T-helper 22 cell (primary cell): ENCODE results near the gene PTPRA.
"Not testable (repeated sequence)": the region's sequence is repeated elsewhere in the genome, so short reads cannot be mapped to it uniquely, and the experiment has no call there.

Source experiments
- DNase-seq: peaks from one replicate; pipeline ENCODE4 v3.0.0-alpha.2; 2020; ENCODE audit warnings: low read depth

Gene PTPRA

GRCh38 chr20:2888224-2888955 lies 15.1 kb downstream of the PTPRA start:
- no peak for DNase-seq

DNA sequence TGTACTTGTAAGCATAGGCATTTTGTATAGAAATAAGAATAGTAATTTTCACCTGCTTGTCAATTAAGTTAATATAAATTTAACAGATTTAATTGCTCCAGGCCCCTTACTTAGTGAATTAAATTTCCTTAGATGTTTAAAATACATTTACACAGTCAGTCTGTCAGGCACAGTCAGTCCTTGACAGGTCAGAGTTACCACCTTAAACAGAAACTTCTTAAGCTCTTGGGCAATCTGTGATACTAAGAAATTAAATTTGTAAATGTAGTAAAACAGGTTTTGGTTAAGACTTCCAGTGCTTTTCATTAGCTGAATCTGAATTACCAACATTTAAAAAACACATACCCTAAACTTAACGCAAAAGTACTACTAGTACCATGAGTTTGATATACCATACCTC lies 15.9 kb downstream of the PTPRA start:
- DNase-seq: no peak

DNA sequence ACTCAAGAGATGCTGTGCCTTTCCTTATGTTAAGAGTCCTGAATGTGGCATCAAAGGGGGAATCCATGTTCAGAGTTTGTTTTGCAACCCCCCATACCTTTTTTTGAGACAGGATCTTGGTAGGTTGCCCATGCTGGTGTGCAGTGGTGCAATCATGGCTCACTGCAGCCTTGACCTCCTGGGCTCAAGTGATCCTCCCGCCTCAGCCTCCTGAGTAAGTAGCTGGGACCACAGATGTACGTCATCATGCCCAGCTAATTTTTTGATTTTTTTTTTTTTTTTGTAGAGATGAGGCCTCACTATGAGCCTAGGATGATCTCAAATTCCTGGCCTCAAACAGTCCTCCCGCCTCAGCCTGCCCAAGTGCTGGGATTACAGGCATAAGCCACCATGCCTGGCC lies 16.5 kb downstream of the PTPRA start:
- DNase-seq: no peak

DNA sequence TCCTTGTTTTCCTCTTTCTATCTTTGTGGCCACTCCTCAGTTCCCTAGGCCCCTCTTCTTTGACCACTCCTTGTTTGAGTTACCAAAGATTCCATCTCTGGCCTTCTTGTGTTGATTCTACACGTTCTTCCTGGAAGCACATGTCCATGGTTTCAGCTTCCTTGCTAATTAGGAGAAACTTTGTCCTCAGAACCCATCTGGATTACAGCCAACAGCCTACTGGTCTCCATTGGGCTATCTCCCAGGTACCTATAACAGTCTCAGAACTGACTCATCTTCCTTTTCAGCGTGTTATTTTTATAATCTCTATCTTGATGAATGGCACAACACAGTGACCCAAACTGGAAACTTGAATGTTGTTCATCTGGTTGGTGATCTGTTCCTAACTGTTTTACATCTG lies 17.5 kb downstream of the PTPRA start:
- no peak for DNase-seq

GRCh38 chr20:2891343-2891742 lies 18.1 kb downstream of the PTPRA start:
- no peak for DNase-seq

DNA sequence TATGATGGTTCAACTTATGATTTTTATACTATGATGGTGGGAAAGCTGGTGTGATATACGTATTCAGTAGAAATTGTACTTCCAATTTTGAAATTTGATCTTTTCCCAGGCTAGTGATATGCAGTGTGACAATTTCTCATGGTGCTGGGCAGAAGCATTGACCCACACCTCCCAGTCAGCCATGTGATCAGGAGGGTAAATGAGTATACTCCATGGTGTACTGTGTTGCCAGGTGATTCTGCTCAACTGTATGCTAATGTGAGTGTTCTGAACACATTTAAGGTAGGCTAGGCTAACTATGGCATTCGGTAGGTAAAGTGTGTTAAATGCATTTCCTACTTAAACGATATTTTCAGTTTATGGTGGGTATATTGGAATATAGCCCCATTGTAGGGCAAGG lies 19.1 kb downstream of the PTPRA start:
- DNase-seq: no peak

- no peak for DNase-seq
Measured at GRCh38 chr20:2894221-2894620, 20.9 kb downstream of the PTPRA start.

DNA sequence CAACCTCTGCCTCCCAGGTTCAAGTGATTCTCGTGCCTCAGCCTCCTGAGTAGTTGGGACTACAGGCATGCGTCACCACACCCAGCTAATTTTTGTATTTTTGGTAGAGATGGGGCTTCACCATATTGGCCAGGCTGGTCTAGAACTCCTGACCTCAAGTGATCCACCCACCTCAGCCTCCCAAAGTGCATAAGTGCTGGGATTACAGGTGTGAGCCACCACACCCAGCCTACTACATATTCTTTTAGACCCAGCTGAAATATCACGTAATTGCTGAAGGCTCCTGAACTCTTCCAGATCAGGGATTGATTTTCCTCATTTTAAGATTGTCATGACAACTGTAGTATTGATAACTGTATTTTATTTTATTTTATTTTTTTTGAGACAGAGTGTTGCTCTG lies 21.9 kb downstream of the PTPRA start:
- DNase-seq: not testable (repeated sequence)

DNA sequence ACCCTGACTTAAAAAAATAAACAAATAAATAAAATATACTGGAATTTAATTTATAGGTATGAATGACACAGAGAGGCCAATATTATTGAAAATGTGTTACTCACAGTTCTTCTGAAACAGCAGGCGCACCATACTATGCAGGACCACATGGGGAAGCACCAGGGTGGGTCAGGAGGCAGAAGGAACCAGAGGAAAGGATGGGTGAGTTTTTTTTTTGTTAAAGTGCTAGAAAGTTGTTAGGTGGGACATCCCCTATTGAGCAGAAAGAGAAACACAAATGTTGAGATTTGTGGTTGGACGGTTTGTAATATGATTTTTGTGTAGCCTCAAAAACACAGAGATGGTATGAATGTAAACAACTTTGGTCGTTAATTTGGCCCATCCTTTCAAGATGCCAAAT lies 26.0 kb downstream of the PTPRA start:
- no peak for DNase-seq

DNA sequence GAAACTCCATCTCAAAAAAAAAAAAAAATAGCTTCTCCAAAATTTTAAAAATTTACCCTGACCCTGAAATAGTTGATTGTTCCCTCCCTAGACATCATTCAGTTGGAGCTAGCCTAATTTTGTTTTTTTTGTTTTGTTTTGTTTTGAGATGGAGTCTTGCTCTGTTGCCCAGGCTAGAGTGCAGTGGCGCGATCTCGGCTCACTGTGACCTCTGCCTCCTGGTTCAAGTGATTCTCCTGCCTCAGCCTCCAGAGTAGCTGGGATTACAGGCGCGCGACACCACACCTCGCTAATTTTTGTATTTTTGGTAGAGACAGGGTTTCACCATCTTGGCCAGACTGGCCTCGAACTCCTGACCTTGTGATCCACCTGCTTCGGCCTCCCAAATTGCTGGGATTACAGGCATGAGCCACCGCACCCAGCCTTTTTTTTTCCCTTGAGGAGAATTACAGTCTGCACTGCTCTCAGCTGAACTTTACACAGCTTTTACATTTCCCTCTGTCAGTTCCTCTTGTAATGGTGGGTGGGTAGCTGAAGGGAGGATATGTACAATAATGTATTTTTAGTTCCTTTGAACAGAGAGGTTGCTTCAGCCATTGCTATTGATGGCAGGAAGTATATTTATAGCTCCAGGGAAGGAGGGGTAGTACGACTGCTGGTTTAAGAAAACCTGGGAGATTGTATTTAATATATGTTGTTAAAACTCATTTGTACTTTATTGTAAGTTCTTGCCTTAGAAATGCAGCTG lies 27.7 kb downstream of the PTPRA start:
- no peak for DNase-seq

GRCh38 chr20:2902291-2902690 lies 29.0 kb downstream of the PTPRA start:
- no peak for DNase-seq

GRCh38 chr20:2902818-2903217 lies 29.5 kb downstream of the PTPRA start:
- DNase-seq: no peak

DNA sequence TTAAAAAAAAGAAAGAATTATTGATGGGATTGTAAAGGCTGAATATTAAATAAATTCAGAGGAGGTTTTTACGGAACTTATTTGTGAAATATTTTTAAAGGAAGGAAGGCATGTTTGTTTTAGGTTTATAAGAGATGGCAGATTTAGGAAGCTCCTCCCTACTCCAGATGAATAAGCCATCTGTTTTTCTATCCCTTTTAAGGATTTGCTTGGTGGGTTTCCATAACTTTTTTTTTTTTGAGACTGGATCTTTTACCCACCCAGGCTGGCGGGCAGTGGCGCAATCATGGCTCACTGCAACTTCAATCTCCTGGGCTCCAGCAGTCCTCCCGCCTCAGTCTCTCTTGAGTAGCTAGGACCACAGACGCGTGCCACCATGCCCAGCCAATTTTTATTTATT lies 30.4 kb downstream of the PTPRA start:
- DNase-seq: no peak

DNA sequence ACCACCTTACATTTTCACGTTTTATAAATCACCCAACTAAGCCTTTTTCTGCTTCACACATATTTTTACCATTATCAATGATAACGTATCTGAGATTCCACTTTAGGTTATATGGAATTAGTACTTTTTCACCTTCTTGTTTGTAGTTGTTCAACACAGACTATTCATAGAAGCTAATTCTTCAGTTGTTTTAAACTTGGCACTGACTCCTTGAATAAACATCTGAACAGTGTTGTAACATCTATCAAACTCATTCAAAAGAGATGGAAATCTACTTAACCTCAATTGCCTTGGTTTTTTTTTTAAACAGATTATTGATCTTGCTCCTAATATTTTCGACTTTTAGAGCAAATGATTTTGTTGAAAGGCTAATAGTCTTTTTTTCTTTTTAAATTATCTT lies 34.2 kb downstream of the PTPRA start:
- DNase-seq: no peak

GRCh38 chr20:2909953-2910352 lies 36.7 kb downstream of the PTPRA start:
- no peak for DNase-seq

DNA sequence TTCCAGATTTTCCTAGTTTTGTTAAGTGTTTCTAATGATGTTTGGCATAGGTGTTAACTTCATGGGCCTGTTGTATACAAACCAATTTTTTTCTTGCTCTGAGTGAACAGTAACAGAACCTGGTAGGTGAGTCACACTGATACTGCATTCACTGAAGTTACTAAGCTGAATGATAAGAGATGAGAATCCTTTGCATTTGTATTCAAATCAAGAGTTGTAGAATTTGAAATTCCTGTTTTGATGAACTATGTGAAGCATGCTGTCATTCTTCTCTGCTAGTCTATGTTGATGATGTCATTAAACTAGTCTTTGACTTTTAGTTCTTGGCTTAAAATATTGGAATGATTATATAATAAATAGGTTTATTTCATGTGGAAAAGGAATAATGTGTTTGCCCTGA lies 37.9 kb downstream of the PTPRA start:
- DNase-seq: no peak

GRCh38 chr20:2914160-2914559 lies 40.9 kb downstream of the PTPRA start:
- DNase-seq: no peak

- no peak for DNase-seq
Measured at GRCh38 chr20:2917266-2917665, 44.0 kb downstream of the PTPRA start.

- no peak for DNase-seq
Measured at GRCh38 chr20:2918096-2919049, 45.1 kb downstream of the PTPRA start.

DNA sequence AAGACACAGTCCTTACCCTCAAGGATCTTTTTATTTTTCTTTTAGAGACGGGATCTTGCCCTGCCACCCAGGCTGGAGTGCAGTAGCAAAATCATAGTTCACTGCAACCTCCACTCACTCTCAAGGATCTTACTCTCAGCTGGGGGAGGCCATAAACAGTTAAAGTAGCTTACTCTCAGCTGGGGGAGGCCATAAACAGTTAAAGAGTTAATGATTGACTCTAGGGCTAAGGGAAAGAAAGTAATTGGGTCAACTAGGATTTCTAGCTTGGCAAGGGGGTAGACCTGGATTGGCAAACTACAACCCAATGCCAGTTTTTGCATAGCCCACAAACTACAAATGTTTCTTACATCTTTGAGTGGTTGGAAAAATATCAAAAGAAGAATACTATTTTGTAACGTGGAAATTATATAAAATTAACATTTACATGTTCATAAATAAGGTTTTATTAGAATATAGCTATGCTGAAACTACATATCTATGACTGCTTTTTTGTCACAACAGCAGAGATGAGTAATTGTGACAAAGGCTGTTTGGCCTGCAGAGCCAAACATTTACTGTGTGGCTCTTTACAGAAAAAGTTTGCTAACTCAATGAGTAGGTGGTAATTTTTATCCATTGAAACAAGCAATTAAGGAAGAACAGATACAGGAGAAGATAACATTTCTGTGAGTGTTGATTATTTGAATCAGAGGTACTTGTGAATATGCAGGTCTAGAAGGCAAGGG lies 46.4 kb downstream of the PTPRA start:
- no peak for DNase-seq

- DNase-seq: no peak
Measured at GRCh38 chr20:2920473-2920872, 47.2 kb downstream of the PTPRA start.

GRCh38 chr20:2921506-2921905 lies 48.2 kb downstream of the PTPRA start:
- no peak for DNase-seq
